Medulla oblongata (tissue), 1 donor: Measurements from ENCODE around the gene DOCK4.

Experiments
- DNase-seq: peaks from one replicate; pipeline ENCODE4 v3.0.0-alpha.2; 2015; ENCODE audit errors: extremely low spot score

DOCK4 gene

DNA sequence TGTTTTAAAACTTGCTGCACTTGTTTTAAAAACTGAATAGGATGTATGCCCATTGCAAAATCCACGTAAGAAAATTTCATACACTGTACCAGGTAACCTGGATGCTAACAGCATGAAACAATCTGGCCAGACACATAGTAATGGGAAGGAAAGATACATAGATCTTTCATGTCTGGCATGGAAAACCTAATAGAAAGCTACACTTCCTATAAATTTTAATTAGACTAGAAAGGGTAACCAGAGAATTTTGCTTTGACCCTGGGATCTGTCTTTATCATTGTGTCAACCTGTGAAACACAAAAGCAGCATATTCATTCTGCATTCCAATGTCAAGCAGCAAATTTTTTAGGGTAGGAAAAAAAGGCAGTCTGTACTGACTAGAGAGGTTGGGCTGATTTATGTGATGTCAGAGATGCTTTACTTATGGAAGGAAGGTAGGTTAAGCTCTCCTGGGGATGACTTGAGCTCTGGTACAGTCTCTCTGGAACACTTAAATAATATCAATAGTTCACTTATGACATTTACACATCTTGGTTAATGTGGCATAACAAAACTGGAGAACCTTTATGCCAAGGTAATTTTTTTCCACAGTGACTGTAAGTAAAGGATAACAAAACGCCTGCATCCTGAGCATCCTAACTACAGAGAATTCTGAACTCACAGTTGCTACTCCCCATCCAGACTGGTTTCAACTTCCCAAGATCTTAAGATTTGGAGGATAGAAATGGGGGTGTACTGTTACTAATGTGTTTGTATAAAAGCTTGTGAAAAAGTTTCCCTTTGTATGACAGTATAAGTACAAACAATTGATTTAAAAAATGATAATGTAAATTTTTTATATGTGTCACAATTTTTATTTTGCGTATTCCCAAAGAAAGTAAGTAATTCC lies 44.7 kb downstream of the DOCK4 start:
- peak; percentile 56 for DNase-seq

DNA sequence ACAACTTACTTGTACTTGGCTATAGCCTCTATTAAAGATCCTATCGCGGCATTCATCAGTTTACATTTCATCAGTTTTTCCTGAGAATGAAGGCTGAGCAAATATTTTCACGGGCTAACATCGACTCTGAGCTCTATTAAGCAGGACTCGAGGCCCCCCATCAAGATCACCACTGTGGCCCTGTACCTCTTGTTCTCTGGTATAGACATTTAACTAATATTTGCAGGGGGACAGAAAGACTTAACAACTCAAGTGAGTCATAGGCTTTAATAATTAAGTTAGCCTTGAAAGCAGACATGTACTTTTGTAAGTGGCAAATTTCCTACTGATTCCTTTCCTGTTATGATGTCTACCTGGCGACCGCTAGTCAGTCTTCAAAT lies 45.4 kb downstream of the DOCK4 start:
- no peak for DNase-seq

DNA sequence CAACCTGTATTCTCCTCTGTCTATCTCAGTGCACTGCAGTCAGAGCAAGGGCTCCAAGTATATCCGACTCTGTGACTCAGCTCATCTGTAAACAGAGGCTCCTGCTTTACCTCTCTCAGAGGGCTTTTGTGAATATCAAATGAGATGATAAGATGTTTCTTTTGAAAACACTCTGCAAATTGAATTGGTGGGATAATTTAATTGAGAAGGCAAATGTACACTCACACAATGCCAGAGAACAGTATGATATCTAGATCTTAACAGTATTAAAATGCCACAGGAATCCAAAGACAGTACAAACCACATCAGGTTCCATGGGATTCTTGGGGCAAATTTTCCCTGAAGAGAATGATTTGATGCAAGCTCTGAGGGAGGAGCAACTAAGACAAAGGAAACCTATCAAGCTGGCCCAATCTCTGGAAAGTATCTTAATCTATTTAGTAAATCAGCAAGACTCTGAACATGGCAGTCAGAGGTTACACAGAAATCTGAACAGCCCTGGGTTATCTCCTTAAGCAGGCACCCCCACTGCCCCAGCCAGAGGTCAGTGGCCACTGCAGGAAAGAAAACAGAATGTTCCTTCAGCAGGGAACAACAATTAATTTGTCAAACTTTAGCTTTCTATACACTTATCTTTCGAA lies 45.9 kb downstream of the DOCK4 start:
- DNase-seq, result no peak

DNA sequence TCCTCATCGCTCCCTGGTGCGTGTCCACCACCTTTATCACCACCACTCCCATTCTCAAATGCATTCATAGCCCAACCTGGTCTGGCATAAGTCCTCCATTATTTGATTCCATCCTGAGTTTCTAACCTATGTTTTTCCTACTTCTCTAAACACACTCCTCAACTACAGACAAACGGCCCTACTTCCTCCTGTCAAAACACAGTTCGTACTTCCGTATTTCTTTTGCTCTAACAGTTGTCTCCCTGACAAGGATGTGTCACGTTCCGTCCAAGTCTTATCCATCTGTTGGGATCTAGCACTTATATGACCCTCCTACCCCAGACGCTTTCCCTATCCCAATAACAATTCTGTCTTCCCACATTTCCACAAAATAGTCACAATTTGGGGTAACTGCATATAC lies 46.8 kb downstream of the DOCK4 start:
- DNase-seq, result peak; percentile 57

DNA sequence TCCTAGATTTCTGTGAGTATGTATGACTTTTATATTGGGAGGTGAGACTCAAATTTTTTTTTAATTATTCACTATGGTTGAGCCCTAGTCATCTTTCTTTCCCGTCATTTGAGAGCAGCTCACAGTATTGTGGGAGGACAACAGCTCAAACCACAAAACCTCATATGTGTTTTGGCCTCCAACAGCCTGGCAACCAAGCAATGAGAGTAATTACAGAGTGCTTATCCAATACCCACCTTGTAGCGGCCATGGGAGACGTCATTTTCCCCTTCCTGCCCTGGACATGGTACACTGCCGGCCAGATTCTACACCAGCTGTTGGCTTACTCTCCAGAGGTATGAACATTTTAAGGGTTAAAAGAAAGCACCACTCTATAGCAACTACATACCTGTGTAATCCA lies 49.1 kb downstream of the DOCK4 start:
- DNase-seq, result no peak

DNA sequence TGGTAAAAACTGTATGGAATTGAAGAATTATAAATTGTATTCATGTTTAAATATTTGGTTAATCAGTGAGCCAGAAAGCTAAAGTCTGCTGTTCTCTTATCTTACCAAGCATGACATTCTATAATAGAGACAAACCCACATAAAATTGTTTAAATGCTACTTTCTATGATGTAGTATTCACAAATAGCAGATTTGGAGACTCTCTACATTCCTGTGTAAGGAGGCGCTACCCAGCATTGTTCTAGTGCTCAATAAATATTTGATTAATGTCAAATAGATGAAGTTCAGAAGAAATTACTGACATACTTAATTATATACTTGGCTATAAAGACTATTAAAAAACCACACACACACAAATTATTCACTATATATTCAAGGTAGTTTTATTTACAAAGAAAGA lies 49.8 kb downstream of the DOCK4 start:
- DNase-seq, result no peak

DNA sequence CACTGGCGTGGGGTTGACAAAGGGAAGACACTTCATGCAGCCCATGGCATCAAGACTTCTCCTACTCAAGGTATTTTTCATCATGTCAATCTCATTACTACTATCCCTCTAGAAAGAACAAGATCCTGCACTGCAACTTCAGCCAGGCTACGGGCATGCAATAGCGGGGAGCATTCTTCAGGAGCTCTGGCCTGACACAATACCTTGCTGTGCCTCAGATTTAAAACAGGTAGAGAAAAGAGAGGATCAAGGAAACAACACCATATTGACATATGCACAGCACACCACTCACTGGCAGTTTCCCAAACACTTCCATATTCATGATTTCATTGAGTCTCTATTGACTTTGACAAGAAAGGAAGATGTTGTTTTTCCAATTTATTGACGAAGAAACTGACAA lies 51.5 kb downstream of the DOCK4 start:
- no peak for DNase-seq

DNA sequence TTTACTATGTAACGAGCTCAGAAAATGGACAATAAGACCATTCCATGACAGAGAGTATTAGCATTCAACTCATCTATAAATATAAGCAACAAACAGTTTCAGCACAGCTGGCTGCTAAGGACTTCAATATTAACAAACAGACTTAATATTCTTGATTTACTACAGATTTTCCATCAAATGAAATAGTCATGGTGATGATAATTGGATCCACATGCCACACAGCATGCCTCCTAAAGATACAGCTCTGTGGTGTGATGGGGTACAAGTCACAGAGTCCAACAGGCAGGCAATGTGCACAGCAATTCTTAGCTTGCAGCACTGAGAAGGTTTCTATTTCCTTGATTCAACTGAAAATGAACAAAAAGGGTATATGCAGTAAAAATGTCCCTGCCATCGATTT lies 54.0 kb downstream of the DOCK4 start:
- DNase-seq, result no peak

DNA sequence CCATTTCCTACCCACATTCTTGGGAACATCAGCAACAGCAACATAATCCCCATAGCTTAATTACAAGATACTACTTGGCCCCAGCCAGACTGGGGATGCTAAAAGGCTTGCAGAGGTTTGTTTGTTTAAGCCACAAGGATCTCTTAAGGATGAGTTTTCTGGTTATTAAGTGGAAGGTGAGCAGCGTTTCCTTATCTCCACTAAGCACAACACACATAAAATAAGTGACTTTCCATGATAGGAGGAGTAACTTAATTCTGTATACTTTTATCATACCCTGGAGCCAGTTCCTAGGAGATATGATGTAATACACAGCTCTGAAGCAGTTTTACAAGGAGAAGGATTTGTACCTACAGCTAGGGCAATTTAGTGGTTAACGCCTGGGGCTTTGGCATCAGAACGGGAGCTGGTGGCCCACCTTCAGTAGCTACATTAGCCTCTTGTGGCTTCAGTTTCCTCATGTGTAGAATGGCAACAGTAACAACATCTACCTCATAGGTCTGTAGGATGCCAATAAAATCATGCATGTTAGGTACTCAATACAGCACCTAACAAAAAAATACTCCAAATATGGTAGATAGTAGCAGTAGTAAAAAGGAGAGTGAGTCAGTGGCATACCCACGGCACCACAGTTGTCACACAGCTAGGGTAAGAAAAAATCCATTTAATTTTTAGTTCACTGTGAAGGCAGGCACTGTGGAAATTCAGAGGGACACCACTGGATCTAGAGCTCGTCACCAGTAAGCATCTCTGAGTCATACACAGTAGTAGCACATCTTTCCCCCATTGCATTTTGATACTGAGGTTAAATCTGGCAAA lies 55.2 kb downstream of the DOCK4 start:
- DNase-seq, result no peak

DNA sequence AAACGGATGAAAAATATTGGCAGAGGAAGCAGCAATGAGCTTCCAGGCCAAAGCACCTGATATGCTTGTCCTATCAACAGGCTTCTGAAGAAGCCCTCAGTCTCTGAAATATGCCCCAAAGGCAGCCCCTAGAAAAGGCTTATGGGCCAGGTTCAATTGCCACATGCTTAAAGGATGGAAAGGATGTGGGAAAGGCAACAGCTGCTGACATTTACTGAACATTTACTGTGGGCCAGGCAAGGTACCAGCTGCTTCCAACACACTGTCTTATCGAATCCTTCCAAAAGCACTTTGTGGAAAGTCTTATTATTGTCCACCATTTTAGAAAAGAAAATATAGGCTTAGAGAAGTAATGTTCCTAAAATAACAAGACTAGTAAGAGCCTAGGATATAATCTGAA lies 56.5 kb downstream of the DOCK4 start:
- no peak for DNase-seq

DNA sequence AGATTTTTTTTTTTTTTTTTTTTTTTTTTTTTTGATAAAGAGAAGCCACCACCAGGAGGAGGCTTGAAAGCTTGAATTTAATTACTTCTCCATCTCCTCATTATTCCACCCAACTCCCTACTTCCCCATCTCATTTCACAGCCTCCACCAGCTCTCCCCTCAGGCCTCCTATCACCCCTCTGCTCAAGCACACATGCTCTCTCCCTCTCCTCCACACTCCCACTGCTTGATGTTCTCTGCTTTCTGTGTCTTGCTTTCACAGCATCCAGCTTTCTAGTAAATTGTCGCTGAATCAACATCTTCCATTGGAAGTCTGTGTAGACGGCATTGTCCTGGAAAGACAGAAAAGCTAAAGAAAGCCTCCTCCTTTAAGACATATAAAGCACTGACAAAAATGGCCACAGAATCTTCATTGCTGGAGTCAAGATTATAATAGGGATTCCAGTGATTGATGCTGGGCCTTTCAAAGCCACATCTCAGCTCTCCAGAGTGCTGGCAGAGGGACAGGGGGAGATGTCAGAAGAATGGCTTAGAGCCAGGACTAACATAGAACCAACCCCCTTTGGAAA lies 58.3 kb downstream of the DOCK4 start:
- DNase-seq, result no peak

DNA sequence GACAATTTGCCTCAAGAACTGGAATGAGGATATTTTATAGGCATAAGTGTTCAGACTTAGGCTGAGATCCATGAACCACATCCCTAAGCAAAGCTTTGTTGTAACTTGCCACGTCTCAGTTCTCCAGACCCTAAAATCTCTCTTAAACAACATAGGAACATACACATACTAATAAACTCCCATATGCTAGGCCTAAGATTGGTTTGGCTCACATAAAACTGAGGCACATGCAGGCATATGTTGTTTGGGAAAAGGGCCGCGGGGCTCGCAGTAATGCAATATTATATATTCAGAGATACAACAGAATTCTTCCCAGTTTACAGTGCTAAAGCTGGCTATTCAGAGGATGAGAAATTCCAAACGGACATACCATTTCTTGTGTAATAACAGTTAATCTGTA lies 61.0 kb downstream of the DOCK4 start:
- no peak for DNase-seq

DNA sequence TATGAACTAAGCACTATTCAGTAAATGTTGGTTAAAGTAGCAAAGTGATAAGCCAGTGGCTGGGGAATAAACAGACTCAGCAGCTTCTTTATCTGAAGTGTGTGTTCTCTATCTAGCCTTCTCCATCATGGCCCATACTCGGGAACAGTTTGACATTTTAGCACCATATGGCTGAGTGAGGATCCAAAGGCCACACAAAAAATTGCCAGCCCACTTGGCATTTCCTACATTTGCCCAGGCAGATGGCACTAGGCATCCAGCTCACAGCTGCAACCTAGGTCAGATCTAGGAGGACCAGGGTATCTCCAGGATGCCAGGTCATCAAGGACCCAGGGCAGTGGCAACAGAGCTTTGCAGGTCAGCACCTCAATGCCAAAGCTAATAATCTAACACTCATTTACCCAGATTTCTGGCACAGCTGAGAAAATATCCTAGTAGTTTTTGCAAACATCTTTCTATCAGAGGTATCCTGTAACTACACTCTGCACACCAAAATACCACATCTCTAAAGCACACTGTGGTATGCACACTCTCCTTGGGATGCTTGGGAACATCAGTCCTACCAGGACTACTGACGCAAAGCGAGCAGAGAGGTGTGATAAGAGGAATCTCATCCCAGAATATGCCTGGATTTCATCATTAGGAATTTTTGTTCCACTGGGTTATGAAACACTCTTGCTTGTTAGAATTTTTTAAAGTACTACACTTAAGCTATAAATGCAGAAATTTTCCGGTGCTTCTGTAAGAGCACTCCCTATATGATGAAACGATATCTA lies 61.7 kb downstream of the DOCK4 start:
- DNase-seq, result no peak

DNA sequence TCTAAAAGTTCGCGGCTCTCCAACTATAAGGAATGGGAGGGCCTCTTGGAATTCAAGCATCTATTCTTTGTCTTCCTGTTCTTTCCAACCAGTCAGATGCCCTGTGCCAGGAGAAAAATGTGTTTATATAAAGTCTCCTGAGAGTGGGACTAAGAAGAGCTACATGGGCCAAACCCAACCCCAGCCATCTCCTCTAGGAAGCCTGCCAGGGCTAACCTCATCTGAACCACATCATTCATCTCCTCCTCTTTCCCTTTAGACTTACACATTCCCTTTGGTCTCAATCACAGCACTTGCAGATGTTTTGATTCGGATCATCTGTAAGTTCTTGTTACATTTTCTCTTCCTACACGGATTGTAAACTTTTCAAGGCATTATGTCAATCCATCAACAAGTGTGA lies 62.6 kb downstream of the DOCK4 start:
- DNase-seq, result no peak

DNA sequence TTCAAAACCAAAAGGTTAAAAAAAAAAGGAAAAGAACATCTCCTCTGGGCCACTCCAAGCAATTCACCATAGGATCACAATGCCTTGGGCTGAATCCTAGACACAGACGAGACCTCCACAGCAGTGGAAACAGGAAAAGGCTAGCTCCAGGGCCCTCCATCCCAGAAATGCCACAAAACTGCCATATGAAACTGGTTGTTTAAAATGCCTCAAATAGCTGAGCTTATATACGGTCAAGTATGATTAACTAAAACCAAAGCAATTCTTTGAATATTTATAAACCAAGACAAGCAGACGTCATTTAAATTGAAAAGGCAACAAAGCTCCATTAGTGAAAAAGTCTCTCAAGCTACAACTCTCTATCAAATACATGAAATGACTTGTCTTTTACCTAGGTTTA lies 63.1 kb downstream of the DOCK4 start:
- DNase-seq, result no peak

DNA sequence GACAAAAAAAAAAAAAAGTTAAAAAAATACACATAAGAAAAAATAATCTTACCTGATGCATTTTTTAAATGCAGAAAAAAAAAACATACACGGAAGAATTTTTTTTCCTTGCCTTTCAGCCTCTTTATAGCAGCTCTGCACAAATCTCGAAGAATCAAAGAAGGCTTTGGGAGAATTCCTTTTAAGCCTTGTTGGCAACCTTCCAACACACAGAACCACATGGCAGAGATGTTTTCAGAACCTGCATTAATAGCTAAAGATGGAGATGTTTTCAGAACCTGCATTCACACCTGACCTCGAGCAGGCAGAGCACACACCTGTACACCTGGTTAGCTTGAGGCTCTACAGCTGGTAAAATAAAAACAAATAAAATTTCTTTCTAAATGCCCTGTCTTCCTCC lies 65.6 kb downstream of the DOCK4 start:
- no peak for DNase-seq

DNA sequence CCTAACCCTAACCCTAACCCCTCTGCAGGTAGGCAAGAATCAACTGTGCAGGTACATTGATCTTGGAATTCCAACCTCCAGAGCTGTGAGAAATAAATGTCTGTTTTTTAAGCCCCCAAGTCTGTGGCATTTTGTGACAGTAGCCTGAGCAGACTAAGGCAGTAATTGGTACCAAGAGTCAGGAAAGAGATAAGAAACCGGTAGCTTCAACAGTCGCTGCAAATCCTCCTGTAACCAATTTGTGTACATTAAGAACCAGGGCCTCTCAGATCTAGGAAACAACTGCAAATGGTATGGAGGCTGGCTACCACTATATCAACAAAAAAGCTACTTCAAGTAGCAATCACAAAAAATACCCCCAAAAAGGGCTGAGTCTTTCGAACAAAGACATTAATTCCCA lies 67.3 kb downstream of the DOCK4 start:
- DNase-seq, result no peak

DNA sequence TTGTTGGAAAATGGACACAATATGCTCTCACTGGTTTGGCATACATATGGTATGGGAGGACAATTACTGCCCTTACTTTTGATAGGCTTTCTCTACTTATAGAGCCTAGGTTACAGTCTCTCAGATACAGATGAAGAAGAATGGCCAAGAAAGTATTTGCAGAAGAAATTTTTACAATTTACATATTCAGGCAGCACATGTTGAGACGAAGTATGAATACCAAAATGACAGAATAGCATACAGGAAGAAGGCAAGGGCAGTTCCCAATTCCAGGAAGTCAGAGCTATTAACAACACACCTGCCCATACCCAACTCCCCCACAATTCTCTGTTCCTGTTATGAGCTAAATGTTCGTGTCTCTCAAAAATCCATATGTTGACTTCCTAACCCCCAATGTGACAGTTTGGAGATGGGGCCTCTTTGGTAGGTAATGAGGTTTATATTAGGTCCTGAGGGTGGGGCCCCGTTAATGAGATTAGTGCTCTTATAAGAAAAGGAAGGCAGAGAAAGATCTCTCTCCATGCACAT lies 67.8 kb downstream of the DOCK4 start:
- no peak for DNase-seq

DNA sequence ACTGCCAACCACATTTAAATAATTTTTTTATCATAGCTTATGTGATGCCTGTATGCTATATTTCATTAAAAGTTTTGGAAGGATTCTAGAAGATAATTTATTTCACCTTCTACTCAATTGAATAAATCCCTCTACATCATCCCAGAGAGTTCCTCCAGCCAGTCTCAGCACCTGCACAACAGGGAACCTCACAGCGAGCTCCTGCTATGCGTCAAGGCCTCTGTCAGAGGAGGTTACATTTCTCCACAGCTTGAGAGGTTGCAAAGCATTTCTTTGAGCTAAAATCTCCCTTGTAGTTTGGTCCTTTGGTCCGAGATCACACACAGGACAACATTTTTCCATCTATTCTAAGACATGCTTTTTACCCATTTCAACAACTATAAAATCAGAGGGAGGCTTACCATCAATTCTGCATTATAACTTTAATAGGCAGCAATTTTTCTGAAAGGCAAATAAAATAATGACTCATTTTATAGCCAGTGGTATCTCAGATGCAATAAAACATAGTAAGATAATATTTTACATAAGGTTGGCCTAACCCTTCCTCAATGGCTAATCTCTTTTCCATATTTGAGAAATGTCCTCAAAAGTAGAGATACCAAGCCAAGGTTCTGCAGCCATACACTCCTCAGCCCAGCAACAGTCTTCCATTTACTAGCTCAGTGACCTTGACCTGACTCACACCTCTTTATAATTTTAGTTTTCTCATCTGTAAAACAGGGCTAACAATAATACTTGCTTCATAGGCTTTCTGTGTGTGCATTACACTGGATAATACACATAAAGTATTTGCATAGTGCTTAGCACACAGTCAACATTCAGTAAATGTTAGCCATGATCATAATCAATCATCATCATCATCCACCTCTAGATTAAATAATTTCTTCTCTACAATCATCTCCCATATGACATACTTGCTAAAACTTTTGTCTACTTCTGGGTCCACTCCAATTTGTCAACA lies 68.8 kb downstream of the DOCK4 start:
- no peak for DNase-seq
